Activated CD8-positive, alpha-beta memory T cell treated with anti-CD3 and anti-CD28 coated beads, Interleukin-2, amount 10 ng/mL, durations not matched to agents 7 days and 5 days (primary cell): Measurements from ENCODE around the gene GORASP1. TPM values are rescaled to one million over a fixed set of nuclear protein-coding genes. Genes with fewer than 3 reads are reported as not detected.

Source experiments
- ATAC-seq: fragments of 150-1000 bp; cut with Tn5 transposase; one replicate; pipeline ENCODE4 v1.10.0; 2021; ENCODE audit warnings: moderate library complexity
- CTCF ChIA-PET: fragments of 350-600 bp; sonication (Branson Sonifier 250); formaldehyde crosslinking; loops from one replicate; lab custom pipeline; 2021; ENCODE audit warnings: antibody characterized with exemption; lab: Charles Lee
- DNase-seq: peaks from one replicate; pipeline ENCODE4 v3.0.0-alpha.2; 2020
- H3K27ac Mint-ChIP-seq: one replicate; pipeline ENCODE4 v1.8.0; 2021; ENCODE audit warnings: mild to moderate bottlenecking, mixed read lengths
- H3K27me3 Mint-ChIP-seq: one replicate; pipeline ENCODE4 v1.8.0; 2021; ENCODE audit warnings: mixed read lengths
- H3K36me3 Mint-ChIP-seq: one replicate; pipeline ENCODE4 v1.8.0; 2021; ENCODE audit warnings: mild to moderate bottlenecking, mixed read lengths
- H3K4me1 Mint-ChIP-seq: one replicate; pipeline ENCODE4 v1.8.0; 2021; ENCODE audit warnings: mixed read lengths
- H3K4me3 Mint-ChIP-seq: one replicate; pipeline ENCODE4 v1.8.0; 2021; ENCODE audit warnings: mild to moderate bottlenecking, moderate library complexity, mixed read lengths
- H3K9me3 Mint-ChIP-seq: one replicate; pipeline ENCODE4 v1.8.0; 2022; ENCODE audit warnings: low read depth, mixed read lengths
- total RNA-seq, 2 experiments: library from RNA; stranded (reverse); gene quantifications; one replicate each; pipeline ENCODE4 v1.2.3, GENCODE V29; 2021

GORASP1 gene
- 10 to 100 TPM; 28.8 to 32.0 TPM for total RNA-seq

GRCh38 chr3:39107388-39108199 is at the start of gene GORASP1, which contains the start of gene TTC21A:
TSS of gene GORASP1 (minus strand) at chr3:39107627. CDS start at chr3:39107541, 86 bp downstream.
TSS of gene TTC21A (plus strand) at chr3:39107680. CDS start at chr3:39107838, 158 bp downstream.
- Mint-ChIP-seq H3K36me3 (peaks cover 3% of the 10 kb centered on the region), H3K27ac (peak within 1 kb of the TSS; percentile 85), H3K9me3 (no peaks in the 10 kb centered on the region), H3K4me3 (peak within 1 kb of the TSS; percentile 92), H3K27me3 (peaks cover 10% of the 10 kb centered on the region), H3K4me1 (peaks cover 41% of the 10 kb centered on the region)
- ATAC-seq (peak; percentile 69), DNase-seq (peak; percentile 77)
- CTCF ChIA-PET, result interaction anchor here (0.6 to 5.7 kb wide), 7 partner anchors 12 to 184 kb away, joined by 3 to 37 read pairs (median 3); no protein-coding TSS in a partner anchor

- CTCF ChIA-PET, result interaction anchor here (1.0 to 1.2 kb wide), 2 partner anchors 23 to 135 kb away, joined by 3 read pairs; no protein-coding TSS in a partner anchor
- H3K4me1 Mint-ChIP-seq, result peaks cover 22% of the 10 kb centered on the region
- H3K36me3 Mint-ChIP-seq, result peaks cover 8% of the 10 kb centered on the region
- H3K9me3 Mint-ChIP-seq, result no peaks in the 10 kb centered on the region
- no peak overlapping the region for H3K4me3 Mint-ChIP-seq
- no peak overlapping the region for H3K27ac Mint-ChIP-seq
- ATAC-seq (no peak), DNase-seq (no peak)
- H3K27me3 Mint-ChIP-seq, result peaks cover 23% of the 10 kb centered on the region
Measured at GRCh38 chr3:39156421-39156820, 49.0 kb upstream of the GORASP1 start.

DNA sequence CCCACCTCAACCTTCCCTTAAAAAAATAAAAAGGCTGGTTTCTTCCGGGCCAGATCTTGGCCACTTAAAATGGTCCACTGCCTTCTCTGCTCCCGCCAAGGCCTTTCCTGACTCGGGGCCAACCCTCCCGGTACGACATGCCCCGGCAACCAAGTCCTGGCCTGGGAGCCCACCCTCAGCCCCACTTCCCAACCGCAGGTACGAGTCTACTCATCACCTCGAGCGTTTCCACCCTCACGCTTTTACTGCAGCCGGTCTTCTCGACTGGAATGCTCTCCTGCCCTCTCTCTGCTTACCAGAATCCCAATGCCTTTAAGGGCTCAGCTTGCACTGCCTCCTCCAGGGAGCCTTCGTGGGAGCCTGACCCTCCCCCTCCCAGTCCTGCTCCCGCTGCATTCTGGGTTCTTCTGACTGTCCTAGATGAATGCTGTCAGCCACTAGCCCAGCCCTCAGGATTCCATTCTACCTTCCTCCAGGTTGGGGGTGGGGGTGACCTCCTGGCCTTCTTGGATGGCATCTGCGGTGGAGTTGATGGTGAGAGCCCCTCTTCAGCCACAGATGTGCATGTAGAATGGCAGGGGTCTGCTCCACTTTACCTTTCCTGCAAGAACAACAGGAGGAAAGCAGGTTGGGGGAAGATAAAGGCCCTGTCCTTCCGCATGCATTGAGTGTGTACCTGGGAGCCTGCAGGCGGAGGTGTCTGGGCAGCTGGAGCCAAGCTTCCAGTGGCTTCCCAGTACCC is 47.0 kb upstream of the GORASP1 start:
- H3K4me3 Mint-ChIP-seq, result peak overlapping the region; percentile 55
- H3K4me1 Mint-ChIP-seq, result peaks cover 42% of the 10 kb centered on the region
- H3K36me3 Mint-ChIP-seq, result peaks cover 8% of the 10 kb centered on the region
- peak overlapping the region; percentile 61 for H3K27ac Mint-ChIP-seq
- ATAC-seq (no peak), DNase-seq (no peak)
- CTCF ChIA-PET, result interaction anchor here (0.6 to 0.9 kb wide), 2 partner anchors 15 to 18 kb away, joined by 3 read pairs; no protein-coding TSS in a partner anchor
- H3K9me3 Mint-ChIP-seq, result no peaks in the 10 kb centered on the region
- peaks cover 22% of the 10 kb centered on the region for H3K27me3 Mint-ChIP-seq

DNA sequence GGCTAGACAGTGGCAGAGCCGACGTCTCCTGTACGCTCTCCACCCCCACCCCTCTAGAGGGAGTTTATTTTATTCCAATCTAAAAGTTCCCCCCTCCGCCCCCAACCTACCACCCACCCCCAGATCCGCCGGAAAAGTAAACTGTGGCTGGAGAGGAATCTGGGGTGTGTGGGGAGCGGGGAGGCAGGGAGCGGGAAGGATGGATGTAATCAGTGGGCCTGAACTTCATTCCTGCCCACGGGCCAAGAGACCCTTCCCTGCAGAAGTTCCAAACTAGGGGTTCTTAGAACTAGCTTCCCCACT is 46.5 kb upstream of the GORASP1 start:
- Mint-ChIP-seq H3K36me3 (peaks cover 9% of the 10 kb centered on the region), H3K9me3 (no peaks in the 10 kb centered on the region), H3K27me3 (peaks cover 16% of the 10 kb centered on the region), H3K4me1 (peaks cover 47% of the 10 kb centered on the region), H3K27ac (peak overlapping the region; percentile 61), H3K4me3 (peak overlapping the region; percentile 55)
- ATAC-seq, result no peak
- CTCF ChIA-PET, result interaction anchor here (0.6 kb wide), 1 partner anchor 16 kb away, joined by 3 read pairs; no protein-coding TSS in a partner anchor
- no peak for DNase-seq

GRCh38 chr3:39150803-39151631 is 43.6 kb upstream of the GORASP1 start:
- DNase-seq (peak; percentile 60), ATAC-seq (no peak)
- CTCF ChIA-PET, result interaction anchor here (1.1 to 2.2 kb wide), 3 partner anchors 21 to 88 kb away, joined by 3 to 8 read pairs (median 3); no protein-coding TSS in a partner anchor
- H3K27me3 Mint-ChIP-seq, result no peaks in the 10 kb centered on the region
- H3K4me1 Mint-ChIP-seq, result peaks cover 76% of the 10 kb centered on the region
- H3K36me3 Mint-ChIP-seq, result peaks cover 20% of the 10 kb centered on the region
- H3K4me3 Mint-ChIP-seq, result peak overlapping the region; percentile 94
- H3K27ac Mint-ChIP-seq, result peak overlapping the region; percentile 95
- H3K9me3 Mint-ChIP-seq, result no peaks in the 10 kb centered on the region

GRCh38 chr3:39150148-39150802 is 42.8 kb upstream of the GORASP1 start:
- no peaks in the 10 kb centered on the region for H3K27me3 Mint-ChIP-seq
- H3K9me3 Mint-ChIP-seq, result no peaks in the 10 kb centered on the region
- CTCF ChIA-PET, result interaction anchor here (1.0 to 2.2 kb wide), 3 partner anchors 21 to 28 kb away, joined by 3 to 8 read pairs (median 3); no protein-coding TSS in a partner anchor
- H3K36me3 Mint-ChIP-seq, result peaks cover 24% of the 10 kb centered on the region
- DNase-seq (no peak), ATAC-seq (no peak)
- H3K4me1 Mint-ChIP-seq, result peaks cover 75% of the 10 kb centered on the region
- H3K4me3 Mint-ChIP-seq, result peak overlapping the region; percentile 94
- peak overlapping the region; percentile 95 for H3K27ac Mint-ChIP-seq

GRCh38 chr3:39149498-39150147 is 42.2 kb upstream of the GORASP1 start:
- CTCF ChIA-PET, result interaction anchor here (0.6 to 2.2 kb wide), 5 partner anchors 20 to 47 kb away, joined by 3 to 8 read pairs (median 3); no protein-coding TSS in a partner anchor
- no peak for ATAC-seq
- Mint-ChIP-seq H3K27me3 (no peaks in the 10 kb centered on the region), H3K36me3 (peaks cover 25% of the 10 kb centered on the region), H3K4me3 (no peak overlapping the region), H3K27ac (peak overlapping the region; percentile 95), H3K4me1 (peaks cover 74% of the 10 kb centered on the region), H3K9me3 (no peaks in the 10 kb centered on the region)
- DNase-seq, result no peak

DNA sequence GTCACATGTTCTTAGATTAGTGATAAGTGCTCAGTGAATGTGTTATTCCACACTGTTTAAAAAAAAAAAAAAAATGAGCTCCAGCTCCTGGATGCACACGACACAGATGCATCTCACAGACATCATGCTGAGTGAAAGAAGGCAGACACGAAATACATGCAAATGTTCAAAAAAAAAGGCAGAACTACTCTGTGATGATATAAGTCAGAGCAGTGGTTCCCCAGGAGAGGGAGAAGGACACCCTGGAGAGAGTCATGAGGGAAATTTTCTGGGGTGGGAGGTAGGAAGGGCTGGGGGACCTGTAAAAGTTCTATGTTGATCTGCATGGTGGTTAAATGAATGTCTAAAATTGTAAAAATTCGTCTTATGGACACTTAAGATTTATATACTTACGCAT is 41.6 kb upstream of the GORASP1 start:
- peaks cover 72% of the 10 kb centered on the region for H3K4me1 Mint-ChIP-seq
- H3K4me3 Mint-ChIP-seq, result peak overlapping the region; percentile 71
- ATAC-seq (no peak), DNase-seq (no peak)
- no peaks in the 10 kb centered on the region for H3K27me3 Mint-ChIP-seq
- CTCF ChIA-PET, result interaction anchor here (0.6 to 2.4 kb wide), 7 partner anchors 22 to 259 kb away, joined by 3 to 11 read pairs (median 3); no protein-coding TSS in a partner anchor
- peak overlapping the region; percentile 95 for H3K27ac Mint-ChIP-seq
- H3K36me3 Mint-ChIP-seq, result peaks cover 29% of the 10 kb centered on the region
- no peaks in the 10 kb centered on the region for H3K9me3 Mint-ChIP-seq

GRCh38 chr3:39148435-39149058 is 41.1 kb upstream of the GORASP1 start:
- Mint-ChIP-seq H3K4me3 (peak overlapping the region; percentile 71), H3K36me3 (peaks cover 33% of the 10 kb centered on the region), H3K27ac (peak overlapping the region; percentile 95), H3K4me1 (peaks cover 72% of the 10 kb centered on the region), H3K9me3 (no peaks in the 10 kb centered on the region), H3K27me3 (no peaks in the 10 kb centered on the region)
- CTCF ChIA-PET, result interaction anchor here (0.8 to 2.4 kb wide), 5 partner anchors 21 to 260 kb away, joined by 3 to 11 read pairs (median 7); no protein-coding TSS in a partner anchor
- ATAC-seq, result no peak
- DNase-seq, result no peak

- ATAC-seq (peak; percentile 18), DNase-seq (peak; percentile 78)
- peaks cover 39% of the 10 kb centered on the region for H3K36me3 Mint-ChIP-seq
- peak overlapping the region; percentile 71 for H3K4me3 Mint-ChIP-seq
- H3K27ac Mint-ChIP-seq, result peak overlapping the region; percentile 95
- H3K27me3 Mint-ChIP-seq, result no peaks in the 10 kb centered on the region
- CTCF ChIA-PET, result interaction anchor here (0.8 to 2.4 kb wide), 4 partner anchors 20 to 144 kb away, joined by 3 to 11 read pairs (median 7); no protein-coding TSS in a partner anchor
- peaks cover 72% of the 10 kb centered on the region for H3K4me1 Mint-ChIP-seq
- no peaks in the 10 kb centered on the region for H3K9me3 Mint-ChIP-seq
Measured at GRCh38 chr3:39147711-39148434, 40.4 kb upstream of the GORASP1 start.
